ENCODE results near the gene UNC13B.

UNC13B gene

DNA sequence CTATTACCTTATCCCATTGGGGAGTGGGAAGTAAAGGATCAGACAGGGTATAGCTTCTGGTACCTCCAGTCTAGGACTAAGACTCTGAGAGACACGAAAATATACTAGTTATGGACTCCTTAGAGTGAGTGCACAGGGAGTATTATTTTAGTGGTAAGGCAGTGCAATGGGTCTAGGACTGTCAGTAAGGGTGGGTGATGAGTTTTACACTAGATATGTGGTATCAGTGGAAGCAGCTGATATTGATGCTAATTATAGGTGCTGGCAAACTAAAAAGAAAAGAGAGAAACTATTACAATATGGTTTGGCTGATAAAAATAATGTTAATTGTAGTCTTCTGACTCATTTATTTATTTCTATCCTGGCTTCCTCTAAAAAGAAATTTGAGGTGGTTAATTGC, 118.6 kb downstream of the UNC13B start:
- no peak for DNase-seq

DNA sequence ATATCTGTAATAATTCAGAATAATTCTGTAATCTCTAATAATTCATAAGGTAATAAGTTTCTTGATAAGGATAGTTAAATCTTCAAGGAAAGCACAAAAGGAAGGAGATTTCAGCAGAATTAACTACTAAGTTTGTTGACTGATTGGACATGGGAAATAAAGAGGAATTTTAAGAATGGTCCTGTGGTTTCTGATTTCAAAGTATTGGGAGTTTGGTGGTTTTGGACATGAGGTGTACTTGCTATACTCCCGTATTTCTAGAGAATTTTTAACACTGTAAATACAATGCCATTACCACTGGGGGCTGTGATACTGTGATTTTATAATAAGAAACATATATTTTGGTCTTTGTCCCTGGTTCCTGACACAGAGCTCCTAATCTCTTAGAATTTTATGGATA, 123.9 kb downstream of the UNC13B start:
- DNase-seq, result no peak

DNA sequence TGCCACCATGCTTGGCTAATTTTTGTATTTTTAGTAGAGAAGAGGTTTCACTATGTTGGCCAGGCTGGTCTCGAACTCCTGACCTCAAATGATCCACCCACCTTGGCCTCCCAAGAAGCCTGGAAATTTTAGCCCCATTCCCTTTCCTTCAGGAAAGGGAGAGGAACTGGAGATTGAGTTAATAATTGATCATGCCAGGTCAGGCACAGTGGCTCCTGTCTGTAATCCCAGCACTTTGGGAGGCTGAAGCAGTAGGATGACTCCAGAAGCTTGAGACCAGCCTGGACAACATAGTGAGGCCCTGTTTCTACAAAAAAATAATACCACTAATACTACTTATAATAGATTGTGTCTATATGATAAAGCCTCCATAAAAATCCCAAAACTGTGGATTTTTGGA, 124.6 kb downstream of the UNC13B start:
- DNase-seq, result no peak

DNA sequence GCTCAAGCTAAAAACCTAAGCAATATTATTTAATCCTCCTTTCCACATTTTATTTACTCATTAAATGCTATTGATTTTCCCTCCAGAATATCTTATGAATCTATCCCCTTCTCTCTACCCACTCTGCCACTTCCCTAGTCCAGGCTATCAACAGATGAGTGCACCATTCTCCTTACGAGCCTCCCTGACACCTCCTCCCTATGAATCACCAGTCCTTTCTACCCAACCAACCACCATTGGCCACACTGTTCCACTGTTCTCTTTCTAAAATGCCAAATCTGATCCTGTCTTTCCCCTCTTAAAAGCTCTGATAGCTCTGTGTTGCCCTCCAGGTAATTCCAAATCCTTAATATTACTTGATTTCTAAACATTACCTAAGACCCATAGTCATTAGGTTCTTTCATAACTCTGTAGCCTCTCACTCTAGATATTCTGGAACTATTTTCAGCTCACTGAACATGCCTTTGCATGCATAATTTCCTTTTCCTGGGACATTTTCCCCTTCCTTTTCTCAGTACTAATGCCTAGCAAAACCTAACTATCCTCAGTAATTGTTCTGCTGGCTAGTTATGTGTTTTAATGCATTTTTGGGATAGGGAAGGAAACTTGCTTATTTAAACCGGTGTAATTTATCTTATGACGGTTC, 126.3 kb downstream of the UNC13B start:
- DNase-seq, result no peak

DNA sequence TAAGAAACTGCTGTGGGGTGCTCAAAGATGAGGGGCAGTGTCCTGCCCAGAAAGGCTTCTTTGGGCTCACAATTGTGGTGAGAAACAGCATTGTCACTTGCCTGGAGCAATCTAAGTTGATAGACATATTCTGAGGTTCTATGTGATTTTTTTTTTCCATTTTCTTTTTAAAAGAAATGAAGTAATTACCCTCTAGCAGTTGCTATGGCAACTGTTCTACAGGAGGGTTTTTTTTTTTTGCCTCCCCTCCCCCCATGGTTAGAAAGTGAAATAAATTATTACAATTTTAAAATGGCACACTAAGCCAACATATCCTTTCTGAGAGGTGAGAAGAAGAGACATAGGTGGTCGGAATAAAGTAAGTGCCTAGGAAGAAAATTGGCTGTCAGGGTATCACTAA, 127.0 kb downstream of the UNC13B start:
- no peak for DNase-seq

DNA sequence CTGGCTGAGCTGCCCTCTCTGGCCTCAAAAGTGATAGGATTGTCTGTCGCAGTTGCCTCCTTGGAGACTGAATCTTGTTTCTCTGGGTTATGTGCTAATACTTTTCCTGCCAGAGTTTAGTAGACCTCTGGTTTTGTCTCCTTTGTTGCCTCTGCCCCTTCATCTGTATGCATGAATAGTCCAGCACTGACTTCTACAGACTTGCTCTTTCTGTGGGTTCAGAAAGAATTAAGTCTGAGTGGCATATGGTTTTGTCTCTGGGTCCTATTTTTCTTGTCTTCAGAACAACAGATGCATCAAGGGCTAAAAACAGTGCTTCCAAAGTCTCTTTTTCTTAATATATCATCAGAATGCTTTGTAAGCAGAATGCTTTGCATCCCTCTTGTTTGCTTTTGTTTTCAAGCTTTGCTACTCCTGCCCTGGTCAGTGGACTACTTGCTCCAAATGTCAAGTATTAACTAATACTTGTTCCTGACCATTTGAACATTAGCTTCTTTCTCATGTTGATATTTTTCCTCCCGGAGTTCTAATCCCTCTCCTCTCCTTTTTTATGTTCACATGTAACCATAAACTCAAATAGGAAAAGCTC, 131.7 kb downstream of the UNC13B start:
- no peak for DNase-seq

DNA sequence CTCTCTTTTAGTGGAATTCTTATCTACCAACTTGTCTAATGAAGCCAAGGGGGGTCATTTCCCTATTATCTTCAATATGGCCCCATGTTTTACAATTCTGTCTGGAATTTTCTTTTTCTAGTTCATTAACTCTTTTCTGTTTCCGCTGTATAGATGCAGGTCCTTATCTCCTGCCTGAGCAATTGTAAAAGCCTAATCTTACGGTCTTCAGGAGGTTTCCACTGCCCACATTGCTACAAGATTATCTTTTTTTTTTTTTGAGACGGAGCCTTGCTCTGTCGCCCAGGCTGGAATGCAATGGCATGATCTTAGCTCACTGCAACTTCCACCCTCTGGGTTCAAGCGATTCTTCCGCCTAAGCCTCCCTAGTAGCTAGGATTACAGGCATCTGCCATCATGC, 132.3 kb downstream of the UNC13B start:
- no peak for DNase-seq

DNA sequence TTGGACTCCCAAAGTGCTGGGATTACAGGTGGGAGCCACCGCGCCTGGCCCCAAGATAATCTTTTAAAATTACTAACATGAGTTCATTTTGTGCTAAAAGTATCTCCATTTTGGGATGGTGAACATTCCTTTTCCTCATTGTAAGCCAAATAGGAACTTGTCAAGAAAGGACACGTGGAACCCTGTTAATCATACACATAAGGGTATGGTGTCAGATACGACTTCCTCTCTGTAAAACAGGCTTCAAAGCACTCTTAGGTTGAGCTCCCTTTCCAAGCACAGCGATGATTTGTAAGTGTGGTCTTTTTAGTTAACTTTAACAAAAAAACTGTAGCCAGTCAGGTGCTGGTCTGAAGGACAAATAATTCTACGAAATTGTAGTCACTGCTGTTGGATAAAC, 132.7 kb downstream of the UNC13B start:
- no peak for DNase-seq

DNA sequence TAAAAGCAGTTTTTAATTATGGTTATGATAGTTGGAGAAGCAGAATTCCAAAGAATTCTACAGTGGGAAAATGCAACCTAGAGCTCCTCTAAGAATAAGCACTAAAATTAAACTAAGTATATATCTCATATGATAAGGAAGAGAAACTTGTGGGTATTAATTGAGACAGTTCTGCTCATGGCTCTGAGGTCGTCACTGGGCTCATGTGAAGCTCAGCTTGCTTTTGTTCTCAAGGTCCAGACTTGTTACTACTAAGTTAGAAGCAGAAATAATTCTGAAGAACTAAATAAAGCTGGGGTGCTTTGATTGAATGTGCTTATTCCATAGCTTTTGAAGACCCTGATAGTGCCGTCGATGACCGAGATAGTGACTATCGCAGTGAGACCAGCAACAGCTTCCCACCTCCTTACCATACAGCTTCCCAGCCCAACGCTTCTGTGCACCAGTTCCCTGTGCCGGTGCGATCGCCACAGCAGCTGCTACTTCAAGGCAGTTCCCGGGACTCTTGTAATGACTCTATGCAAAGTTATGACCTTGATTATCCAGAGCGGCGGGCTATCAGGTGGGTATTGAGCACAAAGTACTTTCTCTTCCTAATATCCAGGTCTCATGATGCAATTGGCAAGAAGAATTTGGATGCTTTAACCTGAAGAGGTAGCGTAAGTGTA, 133.7 kb downstream of the UNC13B start:
- DNase-seq, result no peak

DNA sequence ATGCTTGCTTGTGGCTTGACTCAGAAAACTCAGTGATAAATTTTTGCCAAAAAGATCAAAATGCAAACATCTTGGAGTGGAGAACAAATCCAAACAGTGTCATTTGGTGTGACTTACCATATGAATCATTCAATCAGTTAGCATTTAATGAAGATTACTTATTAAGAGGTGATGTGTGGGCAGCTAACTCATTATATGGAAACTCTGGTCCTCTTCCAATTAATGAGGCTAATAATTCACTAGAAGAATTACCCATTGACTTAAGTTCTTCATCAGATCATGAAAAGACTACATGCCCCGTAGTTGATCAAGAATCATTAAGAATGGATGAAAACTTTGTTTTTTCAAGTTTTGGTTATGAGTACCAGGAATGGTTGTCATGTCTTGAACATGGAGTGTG, 141.8 kb downstream of the UNC13B start:
- no peak for DNase-seq

DNA sequence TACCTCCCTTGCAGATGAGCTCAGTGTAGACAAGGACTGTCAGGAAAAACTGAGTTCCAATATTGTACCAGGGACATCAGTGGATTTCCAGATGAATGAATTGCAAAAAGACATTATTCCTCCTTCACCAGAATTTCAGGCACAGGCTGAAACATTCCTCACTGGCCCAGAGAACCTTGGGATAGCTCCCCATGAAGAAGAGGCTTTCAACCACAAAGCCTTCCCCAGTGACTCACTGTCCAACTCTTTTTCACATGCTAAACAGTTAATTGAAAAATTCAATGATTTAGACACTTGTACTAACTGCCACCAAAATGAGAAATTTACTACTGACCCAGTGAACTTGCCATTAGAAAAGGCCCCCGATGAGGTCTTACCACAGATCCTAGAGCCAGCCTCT, 144.5 kb downstream of the UNC13B start:
- DNase-seq, result no peak

DNA sequence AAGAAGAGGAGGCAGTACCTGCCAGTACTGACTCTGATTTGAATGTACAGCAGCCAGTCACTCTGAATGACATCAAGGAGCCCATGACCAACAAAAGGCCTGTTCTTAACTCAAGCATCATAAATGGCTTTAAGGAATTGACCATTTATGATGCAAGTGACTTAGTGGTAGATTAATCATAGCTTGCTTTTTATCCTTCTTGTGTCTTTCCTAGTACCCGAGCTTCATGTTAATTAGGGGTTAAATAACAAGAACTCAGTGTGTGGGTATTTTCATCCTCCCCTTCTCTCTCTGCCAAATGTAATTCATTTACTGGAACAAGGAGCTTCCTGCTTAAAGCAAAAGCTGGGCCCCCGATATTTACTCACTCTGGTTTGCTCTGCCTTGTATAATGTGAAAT, 146.5 kb downstream of the UNC13B start:
- DNase-seq, result no peak

DNA sequence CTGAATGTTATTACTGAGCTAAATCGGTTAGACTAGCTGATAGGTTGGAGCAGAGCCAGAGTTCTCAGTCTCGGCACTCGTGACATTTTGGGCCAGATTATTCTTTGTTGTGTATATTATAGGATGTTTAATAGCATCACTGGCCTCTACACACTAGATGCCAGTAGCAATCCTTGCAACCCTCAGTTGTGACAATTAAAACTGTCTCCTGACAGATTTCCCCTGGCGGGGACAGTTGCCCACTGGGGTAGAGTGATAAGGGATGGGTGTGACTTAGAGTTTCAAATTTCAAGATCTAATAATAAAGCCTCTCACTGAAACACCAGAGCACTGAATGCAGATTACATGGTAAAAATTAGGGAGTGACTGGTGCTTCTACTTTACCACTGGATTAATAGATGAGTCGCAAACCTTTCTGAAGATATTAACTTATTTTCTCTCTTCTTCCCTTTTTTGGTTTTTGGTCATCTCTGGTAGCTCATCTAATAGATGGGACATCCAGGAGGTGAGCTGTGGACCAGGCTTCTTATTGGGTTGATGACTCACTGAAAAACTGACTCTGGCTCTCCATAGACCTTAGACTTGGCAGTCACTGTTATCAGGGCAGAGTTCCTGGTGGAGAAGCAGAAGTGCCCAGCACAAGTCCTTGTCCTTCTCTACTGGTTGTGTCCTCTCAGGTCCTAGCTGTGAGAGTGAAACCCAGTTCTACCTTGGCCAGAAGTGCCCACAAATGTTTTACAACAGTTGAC, 150.3 kb downstream of the UNC13B start:
- DNase-seq, result no peak

DNA sequence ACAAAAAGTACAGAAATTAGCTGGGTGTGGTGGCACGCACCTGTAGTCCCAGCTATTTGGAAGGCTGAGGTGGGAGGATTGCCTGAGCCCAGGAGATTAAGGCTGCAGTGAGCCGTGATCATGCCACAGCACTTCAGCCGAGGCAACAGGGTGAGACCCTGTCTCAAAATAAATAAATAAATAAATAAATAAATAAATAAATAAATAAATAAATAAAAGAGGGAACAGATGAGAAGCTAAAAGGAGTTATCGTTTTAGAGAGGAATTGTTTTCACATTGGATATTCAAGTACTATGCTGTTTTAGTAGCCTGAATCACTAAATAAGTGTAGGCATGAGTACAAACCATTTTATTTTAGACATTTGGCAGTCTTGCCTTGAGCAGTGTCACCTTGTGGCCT, 151.7 kb downstream of the UNC13B start:
- DNase-seq, result no peak

DNA sequence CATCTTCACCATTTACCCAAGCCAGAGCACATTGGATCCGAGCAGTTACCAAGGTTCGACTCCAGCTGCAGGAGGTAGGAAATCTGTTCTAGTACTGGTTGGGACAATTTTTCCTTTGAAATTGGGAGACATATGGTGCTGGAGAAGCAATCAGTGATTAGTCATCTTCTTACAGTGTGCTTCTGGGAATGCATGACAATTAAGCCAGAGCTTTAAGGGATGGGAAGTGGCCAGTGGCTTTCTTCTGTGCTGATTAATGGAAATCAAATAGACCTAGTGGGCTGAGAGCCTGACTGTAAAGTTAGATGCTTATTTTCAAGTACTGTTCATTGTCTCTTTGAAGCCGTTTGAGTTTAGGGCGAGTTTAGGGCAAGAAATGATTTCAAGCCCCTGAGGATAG, 152.1 kb downstream of the UNC13B start:
- DNase-seq, result no peak

DNA sequence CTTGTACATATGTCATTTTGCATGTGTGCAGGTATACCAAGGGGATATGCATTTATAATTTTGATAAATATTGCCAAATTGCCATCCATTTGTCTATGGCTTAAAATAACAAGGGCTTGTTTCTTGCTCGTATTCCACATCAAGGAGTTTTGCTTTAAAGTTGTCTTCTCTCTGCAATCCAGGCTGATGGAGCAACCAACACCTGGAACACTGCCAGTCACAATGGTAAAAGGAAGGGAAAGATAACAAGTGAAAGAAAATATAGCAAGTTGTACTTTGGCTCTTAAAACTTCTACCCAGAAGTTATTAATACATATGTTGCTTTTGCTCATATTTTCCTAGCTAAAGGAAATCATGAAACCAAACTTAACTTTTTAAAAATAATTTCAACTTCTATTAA, 156.9 kb downstream of the UNC13B start:
- no peak for DNase-seq

DNA sequence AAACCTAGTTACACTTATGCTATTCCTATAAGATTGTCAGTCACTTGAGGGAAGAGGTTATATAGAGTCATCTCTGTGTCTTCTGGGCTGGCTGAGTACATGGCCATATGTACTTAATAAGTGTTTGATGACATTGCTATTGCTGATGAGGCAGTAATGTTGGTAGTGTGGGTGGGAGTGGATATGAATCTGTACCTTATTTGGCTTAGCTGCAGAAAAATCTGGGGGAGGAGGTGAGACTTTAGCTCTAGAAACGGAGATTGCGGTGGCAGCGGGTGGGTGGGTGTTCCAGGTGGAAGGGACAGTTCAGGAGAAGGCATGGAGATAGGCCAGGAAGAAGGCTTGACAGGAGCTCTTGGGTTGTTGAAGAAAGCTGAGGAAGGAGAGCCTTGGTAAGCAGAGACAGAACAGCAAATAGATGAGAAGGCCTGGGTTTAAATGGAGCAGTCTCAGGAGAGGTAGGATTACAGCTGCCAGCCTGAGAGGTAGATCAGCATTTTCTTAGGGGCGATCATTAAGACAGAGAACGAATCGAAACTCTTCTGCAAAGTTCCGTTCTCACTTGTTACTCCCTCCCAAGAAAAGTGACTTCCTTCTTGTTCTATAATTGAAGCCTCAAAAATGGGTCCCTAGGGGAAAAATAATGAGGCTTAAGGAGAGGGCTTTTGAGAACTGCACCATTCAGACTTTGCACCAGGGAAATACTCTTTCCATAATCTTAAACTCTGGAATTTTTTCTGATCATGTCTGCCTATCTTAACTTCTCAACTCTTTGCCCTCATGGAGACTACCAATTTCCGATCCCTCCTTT, 160.5 kb downstream of the UNC13B start:
- DNase-seq, result no peak

DNA sequence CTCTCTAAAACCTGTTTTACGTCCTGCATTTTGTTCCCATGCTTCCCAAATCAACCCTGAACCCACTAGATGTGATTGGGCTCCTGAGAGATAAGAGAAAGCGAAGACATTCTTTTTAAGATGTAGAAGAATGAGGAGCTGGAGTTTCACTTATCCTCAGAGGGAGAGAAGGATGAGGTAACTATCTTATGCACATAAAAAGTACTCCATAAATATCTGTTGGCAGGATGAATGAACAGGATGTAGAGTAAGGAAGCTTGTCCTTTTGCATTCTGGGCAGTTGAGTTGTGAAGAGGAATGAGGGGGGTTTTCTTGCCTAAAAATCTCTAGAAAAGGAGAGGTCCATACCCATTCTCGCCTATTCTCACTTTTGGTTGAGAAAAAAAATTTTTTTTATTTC, 163.2 kb downstream of the UNC13B start:
- DNase-seq, result no peak

DNA sequence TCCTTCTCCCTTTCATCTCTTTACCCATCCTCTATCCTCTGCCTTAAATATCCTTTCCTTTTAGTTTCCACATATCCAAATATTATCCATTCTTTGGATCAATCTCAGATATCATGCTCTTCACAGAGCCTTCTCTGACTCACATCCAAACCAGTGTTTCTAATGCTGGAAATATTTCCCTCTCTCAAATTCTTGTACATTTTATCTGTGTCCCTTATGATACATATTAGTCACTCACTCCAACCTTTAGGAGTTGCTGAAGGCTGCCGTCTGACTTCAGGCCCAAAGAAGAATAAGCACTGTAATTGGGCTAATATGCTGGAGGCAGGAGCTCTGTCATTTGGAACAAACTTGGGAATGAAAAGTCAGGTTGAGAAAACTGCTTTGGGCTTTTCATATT, 171.7 kb downstream of the UNC13B start:
- no peak for DNase-seq

DNA sequence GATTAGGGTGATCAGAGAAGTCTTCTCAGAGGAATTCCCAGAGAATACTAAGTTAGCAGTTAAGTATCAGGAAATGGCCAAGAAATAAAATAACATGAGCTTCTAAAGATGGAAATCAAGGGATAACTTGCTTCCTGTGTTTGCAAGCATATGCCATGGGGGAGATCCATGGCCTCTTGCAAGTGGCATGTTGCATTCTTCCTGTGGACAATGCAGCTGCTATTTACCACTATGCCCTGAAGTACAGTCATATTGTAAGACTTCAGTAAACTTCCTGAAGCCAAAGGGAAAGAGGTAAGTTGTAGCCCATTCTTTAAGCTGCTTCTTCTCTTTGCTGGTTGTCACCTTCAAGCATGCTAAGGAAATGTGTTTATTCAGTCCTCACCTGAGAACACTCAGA, 173.4 kb downstream of the UNC13B start:
- DNase-seq, result no peak

DNA sequence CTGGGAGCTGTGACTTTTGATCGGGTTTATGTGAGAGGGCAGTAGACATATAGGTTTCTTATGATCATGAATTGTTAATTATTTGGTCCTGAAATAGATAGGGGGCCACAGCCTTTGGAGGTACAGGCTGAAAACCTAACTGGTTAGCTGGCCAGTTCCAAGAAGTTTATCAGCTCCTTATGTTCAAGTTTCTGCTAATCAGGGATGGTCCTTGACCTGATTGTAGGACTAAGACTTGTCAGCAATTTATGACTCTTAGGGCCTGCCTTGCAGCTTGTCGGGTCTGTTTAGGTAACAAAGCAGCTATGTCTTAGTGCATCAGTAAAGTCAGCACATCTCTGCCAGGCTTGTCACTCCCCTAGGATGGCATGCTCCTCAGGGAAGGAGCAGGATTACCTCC, 176.3 kb downstream of the UNC13B start:
- DNase-seq, result no peak

DNA sequence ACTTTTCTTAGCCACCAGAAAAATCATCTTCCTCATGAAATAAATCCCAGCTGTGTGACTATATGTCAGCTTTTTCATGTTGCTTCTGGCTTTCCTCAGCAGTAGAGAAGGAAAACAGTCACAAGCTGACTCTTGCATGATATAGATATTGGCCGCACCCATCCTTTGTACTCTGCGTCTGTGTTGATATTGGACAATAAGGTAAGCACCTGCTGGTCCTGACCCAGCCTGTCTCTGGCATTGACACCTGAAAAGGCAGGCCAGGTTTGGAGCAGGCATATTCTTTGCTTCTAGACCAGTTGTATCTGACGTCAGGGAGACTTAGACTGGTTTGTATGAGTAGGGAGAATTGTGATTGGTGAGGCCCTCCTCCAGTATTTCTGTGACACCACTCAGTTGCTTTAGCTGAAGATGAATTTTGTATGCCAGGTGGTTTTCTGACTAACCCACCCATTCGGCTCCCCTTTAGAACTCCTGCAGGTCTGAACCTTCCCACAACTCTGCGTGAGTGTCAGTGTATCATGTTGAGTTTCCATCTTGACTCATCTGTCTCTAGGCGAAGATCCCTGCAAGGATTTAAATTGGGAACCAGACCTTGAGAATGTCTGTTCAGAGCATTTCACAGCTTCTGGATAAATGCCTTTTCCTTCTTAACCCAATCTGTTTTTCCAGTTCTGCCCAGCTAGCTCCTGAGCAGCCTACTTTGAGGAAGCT, 176.9 kb downstream of the UNC13B start:
- no peak for DNase-seq

DNA sequence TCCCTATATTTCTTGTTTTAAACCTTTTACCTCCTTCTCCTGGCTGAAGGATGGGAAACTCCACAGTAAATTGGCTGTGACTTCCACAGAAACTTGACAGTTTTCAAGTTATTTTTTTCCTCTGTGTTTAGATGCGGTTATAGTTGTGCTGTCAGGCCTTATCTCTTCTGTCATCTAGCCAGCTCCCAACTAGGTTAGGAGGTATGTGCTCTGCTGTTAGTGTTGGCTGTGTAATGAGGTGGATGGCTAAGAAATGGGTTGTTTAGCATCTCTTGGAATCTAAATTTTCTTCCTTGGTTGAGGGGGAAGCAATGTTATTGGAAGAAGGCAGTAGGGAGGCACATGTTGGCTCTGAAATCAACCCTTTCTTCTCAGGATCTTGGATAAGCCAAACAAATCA, 178.2 kb downstream of the UNC13B start:
- DNase-seq, result no peak

Measured in activated CD8-positive, alpha-beta memory T cell treated with anti-CD3 and anti-CD28 coated beads, Interleukin-2, amount 50 U/mL, for 4 hours (primary cell).